ENCODE data around the gene UQCC2.

UQCC2 gene

GRCh38 chr6:33749401-33749800 lies 37.9 kb upstream of the UQCC2 start:
- peak overlapping the region; percentile 85 for H2BK5ac ChIP-seq (ENCODE audit: low read length)
- no peak overlapping the region for H2AFZ ChIP-seq (ENCODE audit: low read length)
- no peaks in the 10 kb centered on the region for H3K27me3 ChIP-seq (ENCODE audit: control insufficient read depth in 3 of 3, insufficient read depth in 3 of 3, low read depth in 1 of 3, low read length in 3 of 3)
- H2BK15ac ChIP-seq (ENCODE audit: low read length), result peak overlapping the region; percentile 65
- H3K4me3 ChIP-seq (ENCODE audit: low read length in 2 of 2), result no peak overlapping the region
- H3K36me3 ChIP-seq (replicated peaks in 1 of 2; ENCODE audit: control insufficient read depth in 2 of 2, insufficient read depth in 2 of 2, low read length in 2 of 2), result no peaks in the 10 kb centered on the region
- no peak overlapping the region for H4K8ac ChIP-seq (ENCODE audit: low read depth, low read length)
- no peak overlapping the region for H3K4ac ChIP-seq (ENCODE audit: low read length)
- H2BK120ac ChIP-seq (ENCODE audit: low read depth, low read length), result no peak overlapping the region
- H3K23ac ChIP-seq (ENCODE audit: low read depth, low read length, poor library complexity), result peak overlapping the region; percentile 28
- no peaks in the 10 kb centered on the region for H3K79me1 ChIP-seq (ENCODE audit: low read depth, low read length)
- H2AK5ac ChIP-seq (ENCODE audit: low read depth, low read length), result peak overlapping the region; percentile 71
- WGBS, 2 donors (ENCODE audit: extremely low coverage in 2 of 2, insufficient read length in 2 of 2, insufficient replicate concordance in 1 of 2), result no CpG with 5 or more reads among the region's 7 CpGs
- H3K14ac ChIP-seq (ENCODE audit: low read length), result no peak overlapping the region
- H3K4me1 ChIP-seq (ENCODE audit: control insufficient read depth in 2 of 2, insufficient read depth in 1 of 2, low read depth in 1 of 2, low read length in 2 of 2), result peaks cover 60% of the 10 kb centered on the region in 2 donors
- no peak overlapping the region for H4K91ac ChIP-seq (ENCODE audit: low read depth, low read length, poor library complexity)
- no peak overlapping the region for H3K4me2 ChIP-seq (ENCODE audit: insufficient read depth, low read length, poor library complexity, severe bottlenecking)
- H3K27ac ChIP-seq (replicated peaks; ENCODE audit: low read length), result no peak overlapping the region
- no peaks in the 10 kb centered on the region for H3K9me3 ChIP-seq (replicated peaks in 1 of 2; ENCODE audit: control insufficient read depth in 2 of 2, insufficient read depth in 1 of 2, low read depth in 1 of 2, low read length in 2 of 2)
- no peak for DNase-seq (ENCODE audit: low spot score)
- H3K18ac ChIP-seq (ENCODE audit: low read length), result peak overlapping the region; percentile 78
- H3K9ac ChIP-seq (ENCODE audit: low read depth, low read length, poor library complexity), result no peak overlapping the region
- H2BK12ac ChIP-seq (ENCODE audit: low read length), result peak overlapping the region; percentile 92

GRCh38 chr6:33748841-33749240 lies 37.3 kb upstream of the UQCC2 start:
- Histone ChIP-seq H3K9me3 (replicated peaks in 1 of 2; ENCODE audit: control insufficient read depth in 2 of 2, insufficient read depth in 1 of 2, low read depth in 1 of 2, low read length in 2 of 2) (no peaks in the 10 kb centered on the region), H3K27ac (replicated peaks; ENCODE audit: low read length) (no peak overlapping the region), H3K79me1 (ENCODE audit: low read depth, low read length) (no peaks in the 10 kb centered on the region), H4K8ac (ENCODE audit: low read depth, low read length) (no peak overlapping the region), H3K18ac (ENCODE audit: low read length) (peak overlapping the region; percentile 81), H3K27me3 (ENCODE audit: control insufficient read depth in 3 of 3, insufficient read depth in 3 of 3, low read depth in 1 of 3, low read length in 3 of 3) (no peaks in the 10 kb centered on the region), H2BK5ac (ENCODE audit: low read length) (no peak overlapping the region), H2AK5ac (ENCODE audit: low read depth, low read length) (peak overlapping the region; percentile 95), H2BK12ac (ENCODE audit: low read length) (no peak overlapping the region), H3K14ac (ENCODE audit: low read length) (peak overlapping the region; percentile 27), H3K4me2 (ENCODE audit: insufficient read depth, low read length, poor library complexity, severe bottlenecking) (no peak overlapping the region), H3K4me3 (ENCODE audit: low read length in 2 of 2) (no peak overlapping the region), H2AFZ (ENCODE audit: low read length) (no peak overlapping the region), H3K4ac (ENCODE audit: low read length) (no peak overlapping the region), H3K4me1 (ENCODE audit: control insufficient read depth in 2 of 2, insufficient read depth in 1 of 2, low read depth in 1 of 2, low read length in 2 of 2) (peaks cover 60 to 62% of the 10 kb centered on the region in 2 donors), H3K23ac (ENCODE audit: low read depth, low read length, poor library complexity) (no peak overlapping the region), H4K91ac (ENCODE audit: low read depth, low read length, poor library complexity) (no peak overlapping the region), H2BK120ac (ENCODE audit: low read depth, low read length) (peak overlapping the region; percentile 63), H3K36me3 (replicated peaks in 1 of 2; ENCODE audit: control insufficient read depth in 2 of 2, insufficient read depth in 2 of 2, low read length in 2 of 2) (no peaks in the 10 kb centered on the region), H3K9ac (ENCODE audit: low read depth, low read length, poor library complexity) (no peak overlapping the region), H2BK15ac (ENCODE audit: low read length) (no peak overlapping the region)
- no CpG with 5 or more reads among the region's 4 CpGs for WGBS, 2 donors (ENCODE audit: extremely low coverage in 2 of 2, insufficient read length in 2 of 2, insufficient replicate concordance in 1 of 2)
- DNase-seq (ENCODE audit: low spot score), result no peak

- no CpG with 5 or more reads among the region's 5 CpGs for WGBS, 2 donors (ENCODE audit: extremely low coverage in 2 of 2, insufficient read length in 2 of 2, insufficient replicate concordance in 1 of 2)
- Histone ChIP-seq H3K23ac (ENCODE audit: low read depth, low read length, poor library complexity) (peak overlapping the region; percentile 70), H2BK12ac (ENCODE audit: low read length) (peak overlapping the region; percentile 67), H3K4me2 (ENCODE audit: insufficient read depth, low read length, poor library complexity, severe bottlenecking) (no peak overlapping the region), H3K27ac (replicated peaks; ENCODE audit: low read length) (no peak overlapping the region), H3K4ac (ENCODE audit: low read length) (no peak overlapping the region), H3K4me1 (ENCODE audit: control insufficient read depth in 2 of 2, insufficient read depth in 1 of 2, low read depth in 1 of 2, low read length in 2 of 2) (peaks cover 60 to 62% of the 10 kb centered on the region in 2 donors), H2AK5ac (ENCODE audit: low read depth, low read length) (peak overlapping the region; percentile 95), H4K8ac (ENCODE audit: low read depth, low read length) (no peak overlapping the region), H3K79me1 (ENCODE audit: low read depth, low read length) (no peaks in the 10 kb centered on the region), H4K91ac (ENCODE audit: low read depth, low read length, poor library complexity) (peak overlapping the region; percentile 26), H2AFZ (ENCODE audit: low read length) (no peak overlapping the region), H2BK5ac (ENCODE audit: low read length) (peak overlapping the region; percentile 70), H3K14ac (ENCODE audit: low read length) (no peak overlapping the region), H3K36me3 (replicated peaks in 1 of 2; ENCODE audit: control insufficient read depth in 2 of 2, insufficient read depth in 2 of 2, low read length in 2 of 2) (no peaks in the 10 kb centered on the region), H3K4me3 (ENCODE audit: low read length in 2 of 2) (no peak overlapping the region), H2BK120ac (ENCODE audit: low read depth, low read length) (peak overlapping the region; percentile 91), H3K9ac (ENCODE audit: low read depth, low read length, poor library complexity) (peak overlapping the region; percentile 27), H2BK15ac (ENCODE audit: low read length) (peak overlapping the region; percentile 97), H3K27me3 (ENCODE audit: control insufficient read depth in 3 of 3, insufficient read depth in 3 of 3, low read depth in 1 of 3, low read length in 3 of 3) (peaks cover 0 to 2% (median 0%) of the 10 kb centered on the region in 3 experiments), H3K18ac (ENCODE audit: low read length) (peak overlapping the region; percentile 97), H3K9me3 (replicated peaks in 1 of 2; ENCODE audit: control insufficient read depth in 2 of 2, insufficient read depth in 1 of 2, low read depth in 1 of 2, low read length in 2 of 2) (no peaks in the 10 kb centered on the region)
- no peak for DNase-seq (ENCODE audit: low spot score)
These were observed 36.3 kb upstream of the UQCC2 start for GRCh38 chr6:33747823-33748222.

- peak within 1 kb of the TSS in 1 of 2 donors; percentile 33 for H3K4me3 ChIP-seq (ENCODE audit: low read length in 2 of 2)
- H3K36me3 ChIP-seq (replicated peaks in 1 of 2; ENCODE audit: control insufficient read depth in 2 of 2, insufficient read depth in 2 of 2, low read length in 2 of 2), result no peaks in the 10 kb centered on the region
- H3K27ac ChIP-seq (replicated peaks; ENCODE audit: low read length), result peak within 1 kb of the TSS; percentile 66
These were observed 35.2 kb upstream of the UQCC2 start, which contains the start of gene IP6K3 for GRCh38 chr6:33746651-33747100. Gene IP6K3 (minus strand): TSS chr6:33746905. CDS start chr6:33735476, 11,429 bp downstream.

More at GRCh38 chr6:33746651-33747100, 35.2 kb upstream of the UQCC2 start, which contains the start of gene IP6K3:
- H3K4ac ChIP-seq (ENCODE audit: low read length), result peak within 1 kb of the TSS; percentile 94
- H4K91ac ChIP-seq (ENCODE audit: low read depth, low read length, poor library complexity), result peak within 1 kb of the TSS; percentile 26
- H3K23ac ChIP-seq (ENCODE audit: low read depth, low read length, poor library complexity), result peak within 1 kb of the TSS; percentile 70
- H2AFZ ChIP-seq (ENCODE audit: low read length), result peak within 1 kb of the TSS; percentile 85
- H3K4me1 ChIP-seq (ENCODE audit: control insufficient read depth in 2 of 2, insufficient read depth in 1 of 2, low read depth in 1 of 2, low read length in 2 of 2), result peaks cover 51 to 56% of the 10 kb centered on the region in 2 donors
- H3K9ac ChIP-seq (ENCODE audit: low read depth, low read length, poor library complexity), result peak within 1 kb of the TSS; percentile 50
- H3K4me2 ChIP-seq (ENCODE audit: insufficient read depth, low read length, poor library complexity, severe bottlenecking), result no peak within 1 kb of the TSS
- peak within 1 kb of the TSS; percentile 97 for H2BK15ac ChIP-seq (ENCODE audit: low read length)
- peak within 1 kb of the TSS; percentile 97 for H2BK12ac ChIP-seq (ENCODE audit: low read length)
- H3K9me3 ChIP-seq (replicated peaks in 1 of 2; ENCODE audit: control insufficient read depth in 2 of 2, insufficient read depth in 1 of 2, low read depth in 1 of 2, low read length in 2 of 2), result no peaks in the 10 kb centered on the region
- peak within 1 kb of the TSS; percentile 92 for H3K14ac ChIP-seq (ENCODE audit: low read length)
- peak within 1 kb of the TSS; percentile 96 for H2AK5ac ChIP-seq (ENCODE audit: low read depth, low read length)
- H3K27me3 ChIP-seq (ENCODE audit: control insufficient read depth in 3 of 3, insufficient read depth in 3 of 3, low read depth in 1 of 3, low read length in 3 of 3), result peaks cover 0 to 4% (median 2%) of the 10 kb centered on the region in 3 experiments
- H3K18ac ChIP-seq (ENCODE audit: low read length), result peak within 1 kb of the TSS; percentile 97
- peak within 1 kb of the TSS; percentile 70 for H2BK5ac ChIP-seq (ENCODE audit: low read length)
- peak within 1 kb of the TSS; percentile 95 for H4K8ac ChIP-seq (ENCODE audit: low read depth, low read length)
- no peak for DNase-seq (ENCODE audit: low spot score)
- peak within 1 kb of the TSS; percentile 91 for H2BK120ac ChIP-seq (ENCODE audit: low read depth, low read length)
- no peaks in the 10 kb centered on the region for H3K79me1 ChIP-seq (ENCODE audit: low read depth, low read length)
- WGBS, 2 donors (ENCODE audit: extremely low coverage in 2 of 2, insufficient read length in 2 of 2, insufficient replicate concordance in 1 of 2), result no CpG with 5 or more reads among the region's 10 CpGs
